Sigmoid colon (tissue), 7 donors: Measurements from ENCODE around the gene MATCAP1. TPM values are rescaled to one million over a fixed set of nuclear protein-coding genes. Genes with fewer than 3 reads are reported as not detected.

Source experiments
- DNase-seq: peaks from one replicate; pipeline ENCODE4 v3.0.0-alpha.2; 2019
- H3K27ac ChIP-seq, 4 donors: fragments of 200-600 bp; sonication (generic); one replicate each; pipeline ENCODE4 v1.5.1; 2016 to 2019; ENCODE audit warnings: mild to moderate bottlenecking in 1 of 4
- H3K27me3 ChIP-seq, 3 donors: fragments of 200-600 bp; sonication (generic); one replicate each; pipeline ENCODE4 v1.5.1; 2019; ENCODE audit warnings: mild to moderate bottlenecking in 1 of 3
- H3K36me3 ChIP-seq, 4 donors: fragments of 200-600 bp; sonication (generic); one replicate each; pipeline ENCODE4 v1.5.1; 2016 to 2019
- H3K4me1 ChIP-seq, 4 donors: fragments of 200-600 bp; sonication (generic); one replicate each; pipeline ENCODE4 v1.5.1; 2017 to 2019
- H3K4me3 ChIP-seq, 4 donors: fragments of 200-600 bp; sonication (generic); one replicate each; pipeline ENCODE4 v1.5.1; 2017 to 2019; ENCODE audit warnings: mild to moderate bottlenecking in 2 of 4, moderate library complexity in 1 of 4
- H3K9me3 ChIP-seq, 4 donors: fragments of 200-600 bp in 3 of 4; sonication (generic) in 3 of 4; one replicate each; pipeline versions ENCODE4 v1.5.1 to v1.6.1; 2013 to 2019
- CTCF ChIP-seq, 4 experiments: fragments of 450-650 bp in 3 of 4; fragments of 200-600 bp in 1 of 4; IDR thresholded peaks; one replicate each; pipeline ENCODE4 v1.5.1; 2016 to 2019; ENCODE audit warnings: antibody characterized with exemption in 4 of 4, mild to moderate bottlenecking in 3 of 4, moderate library complexity in 2 of 4
- EP300 ChIP-seq, 4 donors: sonication (generic); formaldehyde crosslinking; IDR thresholded peaks; one replicate each; pipeline ENCODE4 v1.6.1; 2017; ENCODE audit warnings: antibody characterized with exemption in 4 of 4
- POLR2A ChIP-seq, 2 donors: fragments of 450-650 bp; IDR thresholded peaks; one replicate each; pipeline ENCODE4 v1.6.1; 2016; ENCODE audit warnings: antibody characterized with exemption in 2 of 2, mild to moderate bottlenecking in 2 of 2, moderate library complexity in 2 of 2
- POLR2AphosphoS5 ChIP-seq, 4 donors: sonication (generic); formaldehyde crosslinking; IDR thresholded peaks; one replicate each; pipeline ENCODE4 v1.6.1; 2017; ENCODE audit warnings: antibody characterized with exemption in 4 of 4
- WGBS, 2 donors: extraction: QIAGEN DNeasy Blood & Tissue Kit; methylation state at CpG; one replicate each; pipeline ENCODE4 v1.1.7; 2013; 5-methylcytosine and 5-hydroxymethylcytosine counted together
- intact Hi-C: fragments of 100-400 bp; cut with DNase I; formaldehyde crosslinking; loops from one replicate; pipeline ENCODE4 v1.15.1; 2023
- polyA plus RNA-seq, 3 donors: library from polyadenylated mRNA; stranded (reverse); fragments of 200-250 nt; gene quantifications; one replicate each; pipeline ENCODE4 v1.2.3, GENCODE V29; 2013
- total RNA-seq, 4 donors: library from RNA; depleted of rRNA; stranded (reverse); fragments of >200 nt; gene quantifications; one replicate each; pipeline ENCODE4 v1.1.0, GENCODE V29; 2016
- donor health status: healthy with polysubstance abuse.
- donor health status: Bipolar disorder and iron deficiency.
- donor health status: healthy.

MATCAP1 gene
- total and polyA plus RNA-seq, 7 donors: 3.0 to 30.3 (median 9.4) TPM

- H3K9me3 ChIP-seq: no peaks in the 10 kb centered on the region
- 17 to 63% methylated on average over 61 of the region's 61 CpGs for WGBS, 2 donors
- H3K27ac ChIP-seq: peak within 1 kb of the TSS in 1 of 4 donors; percentile 20
- peak within 1 kb of the TSS in 1 of 4 donors; percentile 13 for H3K4me3 ChIP-seq
- peaks cover 0 to 13% (median 11%) of the 10 kb centered on the region in 4 donors for H3K4me1 ChIP-seq
- intact Hi-C loops: no loop called here
- DNase-seq: no peak
- TF ChIP-seq EP300 (IDR thresholded peaks at IDR 0.05) (no peak), CTCF (IDR thresholded peaks at IDR 0.05) (peak in 2 of 4 experiments; percentile 19 to 40), POLR2A (IDR thresholded peaks at IDR 0.05) (peak in 1 of 2 donors; percentile 63), POLR2AphosphoS5 (IDR thresholded peaks at IDR 0.05) (peak in 1 of 4 donors; percentile 58)
- no peaks in the 10 kb centered on the region for H3K27me3 ChIP-seq
- peaks cover 31 to 53% (median 46%) of the 10 kb centered on the region in 4 donors for H3K36me3 ChIP-seq
Measured at GRCh38 chr16:67199011-67199807, 15.4 kb upstream of the MATCAP1 start, which contains the start of gene ELMO3. Gene ELMO3 (plus strand): TSS chr16:67199131. CDS start chr16:67199327, 196 bp downstream.

GRCh38 chr16:67198238-67198734 lies 14.5 kb upstream of the MATCAP1 start:
- Histone ChIP-seq H3K27ac (peak overlapping the region in 1 of 4 donors; percentile 20), H3K4me3 (no peak overlapping the region), H3K9me3 (no peaks in the 10 kb centered on the region), H3K36me3 (peaks cover 33 to 62% (median 48%) of the 10 kb centered on the region in 4 donors), H3K27me3 (no peaks in the 10 kb centered on the region), H3K4me1 (peaks cover 0 to 22% (median 19%) of the 10 kb centered on the region in 4 donors)
- TF ChIP-seq POLR2AphosphoS5 (IDR thresholded peaks at IDR 0.05): no peak
- peak in 3 of 4 experiments; percentile 17 to 52 (median 33) for TF ChIP-seq CTCF (IDR thresholded peaks at IDR 0.05)
- TF ChIP-seq EP300 (IDR thresholded peaks at IDR 0.05): no peak
- no peak for TF ChIP-seq POLR2A (IDR thresholded peaks at IDR 0.05)
- WGBS, 2 donors: 27 to 62% methylated on average over 12 of the region's 12 CpGs
- DNase-seq: no peak
- intact Hi-C loops: no loop called here

GRCh38 chr16:67197704-67198103 lies 13.9 kb upstream of the MATCAP1 start:
- Histone ChIP-seq H3K27me3 (no peaks in the 10 kb centered on the region), H3K36me3 (peaks cover 33 to 63% (median 48%) of the 10 kb centered on the region in 4 donors), H3K4me3 (no peak overlapping the region), H3K9me3 (no peaks in the 10 kb centered on the region), H3K4me1 (peaks cover under 1 to 28% (median 24%) of the 10 kb centered on the region in 4 donors), H3K27ac (no peak overlapping the region)
- 61 to 84% methylated on average over 6 of the region's 6 CpGs for WGBS, 2 donors
- no peak for DNase-seq
- intact Hi-C loops: no loop called here
- TF ChIP-seq EP300 (IDR thresholded peaks at IDR 0.05) (no peak), CTCF (IDR thresholded peaks at IDR 0.05) (no peak), POLR2AphosphoS5 (IDR thresholded peaks at IDR 0.05) (no peak), POLR2A (IDR thresholded peaks at IDR 0.05) (no peak)

GRCh38 chr16:67196881-67197280 lies 13.1 kb upstream of the MATCAP1 start:
- peaks cover 1 to 32% (median 28%) of the 10 kb centered on the region in 4 donors for H3K4me1 ChIP-seq
- WGBS, 2 donors: 97% methylated on average over 1 of the region's 1 CpG
- H3K36me3 ChIP-seq: peaks cover 33 to 59% (median 45%) of the 10 kb centered on the region in 4 donors
- no peaks in the 10 kb centered on the region for H3K9me3 ChIP-seq
- intact Hi-C loops: no loop called here
- no peaks in the 10 kb centered on the region for H3K27me3 ChIP-seq
- TF ChIP-seq CTCF (IDR thresholded peaks at IDR 0.05): no peak
- TF ChIP-seq POLR2A (IDR thresholded peaks at IDR 0.05): no peak
- no peak for TF ChIP-seq POLR2AphosphoS5 (IDR thresholded peaks at IDR 0.05)
- TF ChIP-seq EP300 (IDR thresholded peaks at IDR 0.05): no peak
- no peak overlapping the region for H3K4me3 ChIP-seq
- no peak overlapping the region for H3K27ac ChIP-seq
- DNase-seq: no peak
